Hypothalamus (tissue), 51 donors: ENCODE data around the gene NRSN2.
"Not testable (repeated sequence)": the region's sequence is repeated elsewhere in the genome, so short reads cannot be mapped to it uniquely, and the experiment has no call there.

Experiments used
- DNase-seq, 51 donors: peaks; one replicate each; lab custom pipeline; 2025; lab: John Stamatoyannopoulos, UW

Gene NRSN2

GRCh38 chr20:370977-371754 lies 24.3 kb downstream of the NRSN2 start:
- DNase-seq = no peak

DNA sequence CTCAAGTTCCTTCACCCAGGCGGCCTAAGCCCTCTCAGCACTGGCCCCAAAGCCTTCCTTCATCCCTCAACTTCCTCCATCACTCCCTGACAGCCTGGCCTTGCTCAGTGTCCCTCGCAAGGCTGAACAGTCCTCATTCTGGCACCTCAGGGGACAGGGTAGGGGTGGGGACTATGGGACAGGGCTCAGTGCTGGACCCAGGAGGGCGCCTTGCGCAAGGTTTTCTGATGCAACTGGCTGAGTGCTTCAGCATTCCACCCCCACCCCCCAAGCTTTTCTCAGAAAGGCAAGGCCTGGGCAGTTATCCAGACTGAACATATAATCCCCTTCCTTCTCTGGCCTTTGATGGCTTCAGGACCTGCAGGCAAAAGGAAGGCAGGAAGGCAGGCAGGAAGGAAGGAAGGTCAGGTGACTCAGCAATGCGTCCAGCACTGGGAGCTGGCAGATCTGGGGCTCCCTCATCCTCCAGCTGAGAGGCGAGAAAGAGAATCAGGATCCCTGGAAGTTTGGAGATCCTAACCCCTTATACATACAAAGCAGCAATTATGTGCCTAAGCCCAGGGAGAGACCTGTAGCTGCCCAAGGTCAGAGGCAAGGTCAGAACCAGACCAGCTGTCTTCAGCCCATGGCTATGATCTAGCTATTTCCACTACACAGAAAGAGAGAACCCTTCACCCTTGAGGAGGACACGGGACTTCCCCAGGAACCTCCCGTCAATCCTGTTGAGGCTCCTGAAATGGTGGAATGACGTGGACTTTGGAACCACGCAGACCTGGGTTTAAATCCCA lies 25.0 kb downstream of the NRSN2 start:
- DNase-seq = peak in 7 of 51 donors; percentile 5 to 62 (median 16)

DNA sequence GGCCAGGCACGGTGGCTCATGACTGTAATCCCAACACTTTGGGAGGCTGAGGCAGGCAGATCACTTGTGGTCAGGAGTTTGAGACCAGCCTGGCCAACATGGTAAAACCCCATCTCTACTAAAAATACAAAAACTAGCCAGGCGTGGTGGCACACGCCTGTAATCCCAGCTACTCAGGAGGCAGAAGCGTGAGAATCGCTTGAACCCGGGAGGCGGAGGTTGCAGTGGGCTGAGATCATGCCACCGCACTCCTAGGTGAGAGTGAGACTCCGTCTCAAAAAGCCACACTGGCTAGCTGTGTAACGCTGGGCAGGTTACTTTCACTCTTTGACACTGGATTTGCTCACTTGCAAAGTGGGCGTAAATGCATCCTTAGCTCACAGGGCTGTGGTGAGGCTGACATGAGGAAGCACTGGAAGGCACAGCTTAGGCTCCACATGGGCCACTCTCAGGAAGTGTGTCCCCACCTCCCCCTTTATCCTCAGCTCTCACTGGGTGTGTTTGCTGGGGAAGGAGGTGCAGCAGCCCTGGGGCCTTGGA lies 25.7 kb downstream of the NRSN2 start:
- DNase-seq = not testable (repeated sequence)

- DNase-seq = no peak
These were observed 26.4 kb downstream of the NRSN2 start for GRCh38 chr20:373171-373890.

DNA sequence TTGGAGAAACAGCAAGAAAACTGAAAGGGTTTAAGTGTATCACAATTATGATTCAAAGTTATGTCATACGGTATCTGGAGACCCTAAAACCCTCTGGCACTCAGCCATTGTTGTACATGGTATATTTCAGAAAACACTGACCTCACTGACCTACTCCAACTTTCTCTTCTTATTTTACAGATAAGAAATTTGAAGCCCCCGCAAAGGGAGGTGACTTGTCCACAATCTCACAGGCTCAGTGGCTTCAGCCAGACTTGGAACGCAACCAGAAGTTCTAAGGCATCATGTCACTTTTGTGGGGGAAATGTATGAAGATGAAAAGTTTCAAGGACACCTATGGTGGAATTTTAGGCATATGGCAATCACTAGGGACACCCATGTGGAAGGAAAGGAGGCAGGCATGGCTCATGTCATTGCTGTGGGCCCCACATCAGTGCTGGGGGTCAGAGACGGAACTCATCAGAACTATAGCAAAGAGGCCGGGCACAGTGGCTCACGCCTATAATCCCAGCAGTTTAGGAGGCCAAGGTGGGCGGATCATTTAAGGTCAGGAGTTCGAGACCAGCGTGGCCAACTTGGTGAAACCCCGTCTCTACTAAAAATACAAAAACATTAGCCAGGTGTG lies 28.5 kb downstream of the NRSN2 start:
- no peak for DNase-seq

GRCh38 chr20:376089-376488 lies 29.2 kb downstream of the NRSN2 start:
- no peak for DNase-seq

- no peak for DNase-seq
These were observed 29.8 kb downstream of the NRSN2 start for GRCh38 chr20:376750-377149.

DNA sequence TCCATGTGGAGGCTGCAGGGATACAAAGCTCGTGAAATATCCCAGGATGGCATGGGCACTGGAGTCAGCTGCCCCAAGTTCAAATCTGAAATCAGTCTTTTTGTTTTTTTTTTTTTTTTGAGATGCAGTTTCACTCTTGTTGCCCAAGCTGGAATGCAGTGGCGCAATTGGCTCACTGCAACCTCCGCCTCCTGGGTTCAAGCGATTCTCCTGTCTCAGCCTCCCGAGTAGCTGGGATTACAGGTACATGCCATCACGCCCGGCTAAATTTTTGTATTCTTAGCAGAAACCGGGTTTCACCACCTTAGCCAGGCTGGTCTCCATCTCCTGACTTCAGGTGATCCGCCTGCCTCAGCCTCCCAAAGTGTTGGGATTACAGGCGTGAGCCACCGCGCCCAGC lies 30.7 kb downstream of the NRSN2 start:
- not testable (repeated sequence) for DNase-seq

GRCh38 chr20:378961-379336 lies 32.0 kb downstream of the NRSN2 start:
- DNase-seq = no peak

GRCh38 chr20:380763-381580 lies 34.1 kb downstream of the NRSN2 start:
- peak in 11 of 51 donors; percentile 4 to 33 (median 16) for DNase-seq

DNA sequence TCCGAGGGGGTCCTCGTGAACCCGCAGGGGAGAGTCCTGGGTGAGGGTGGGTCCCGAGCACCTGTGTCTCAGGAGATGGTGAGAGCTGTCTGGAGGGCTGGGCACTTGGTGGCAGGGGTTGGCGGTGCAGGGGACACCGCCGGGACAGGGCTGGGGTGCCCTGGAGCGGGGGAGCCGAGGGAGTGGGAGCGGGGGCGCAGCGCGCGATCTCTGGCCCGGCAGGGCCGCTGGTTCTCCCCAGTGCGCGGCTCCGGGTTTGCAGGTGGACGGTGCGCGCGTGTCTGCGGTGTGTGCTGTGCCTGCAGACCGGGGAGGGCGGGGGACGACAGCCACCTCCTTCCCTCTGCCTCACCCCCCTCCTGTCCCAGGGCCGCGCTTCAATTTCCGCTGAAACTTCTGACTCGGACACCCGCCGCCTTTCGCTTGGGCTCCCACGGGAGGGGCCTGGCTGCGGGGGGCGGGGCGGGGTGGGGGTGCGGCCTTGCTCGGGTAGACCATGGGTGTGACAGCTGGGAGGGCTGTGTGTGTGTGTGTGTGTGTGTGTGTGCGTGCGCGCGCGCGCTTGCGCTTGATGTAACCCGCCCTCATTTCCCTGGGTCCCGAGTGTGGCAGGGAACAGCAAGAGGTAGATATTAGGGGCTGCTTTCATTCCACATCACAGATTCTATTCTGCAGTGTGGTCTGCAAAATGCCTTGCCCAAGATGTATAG lies 34.8 kb downstream of the NRSN2 start:
- peak in 26 of 51 donors; percentile 2 to 63 (median 16) for DNase-seq

DNA sequence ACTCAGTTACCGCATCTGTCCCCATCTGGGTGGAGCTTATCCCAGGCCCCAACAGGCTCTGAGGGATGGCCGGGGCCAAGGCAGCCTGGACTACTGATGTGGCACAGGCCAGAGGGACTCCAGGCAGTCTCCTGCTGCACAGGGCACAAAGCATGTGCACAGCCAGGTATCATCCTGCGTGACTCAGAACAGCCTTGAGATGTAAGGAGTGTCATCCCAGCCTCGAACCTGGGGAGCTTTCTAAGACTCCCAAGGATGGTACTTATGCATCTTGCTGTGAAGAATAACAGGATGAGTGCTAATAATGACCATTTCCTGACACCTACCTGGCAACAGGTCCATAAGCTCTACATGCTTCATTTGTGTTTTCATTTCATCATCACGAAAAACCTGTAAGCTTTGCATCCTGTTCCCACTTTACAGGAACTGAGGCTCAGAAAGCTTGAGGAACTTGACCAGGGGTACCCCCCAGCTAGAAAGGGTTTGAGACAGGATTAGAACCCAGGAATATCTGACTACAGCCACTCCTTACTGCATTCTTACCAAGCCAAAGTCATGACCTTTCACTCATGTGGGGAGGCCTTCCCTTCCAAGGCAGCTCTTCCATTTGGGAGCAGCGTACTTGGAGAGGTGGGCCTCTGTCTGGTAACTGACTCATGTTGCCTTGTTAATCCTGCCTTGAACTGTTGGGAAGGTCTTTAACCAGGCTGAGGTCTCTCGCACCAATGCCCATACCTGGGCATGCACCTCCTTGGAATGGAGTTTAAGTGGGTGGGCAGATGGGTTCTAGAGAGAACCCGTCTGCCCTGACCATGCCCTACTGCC lies 35.6 kb downstream of the NRSN2 start:
- DNase-seq = peak in 1 of 51 donors; percentile 29

DNA sequence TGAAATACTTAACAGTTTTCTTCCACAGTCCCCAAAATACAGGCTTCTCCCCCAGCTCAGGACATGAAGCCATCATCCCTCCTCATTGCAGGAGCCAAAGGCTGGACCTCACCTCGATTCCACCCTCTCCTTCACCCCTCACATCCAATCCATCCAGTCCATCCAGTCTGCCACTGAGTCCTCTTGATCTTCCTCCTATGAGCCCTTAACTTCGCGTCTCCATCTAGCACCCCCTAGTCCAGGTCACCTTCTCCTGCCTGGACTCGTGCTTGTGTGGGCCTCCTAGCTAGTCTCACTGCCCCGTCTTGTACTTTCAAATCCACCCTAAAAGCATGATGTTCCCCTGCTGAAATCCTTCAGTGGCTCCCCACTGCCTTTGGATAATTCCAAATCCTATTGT lies 37.0 kb downstream of the NRSN2 start:
- DNase-seq = no peak

GRCh38 chr20:384723-385122 lies 37.8 kb downstream of the NRSN2 start:
- DNase-seq = no peak

- no peak for DNase-seq
These were observed 38.5 kb downstream of the NRSN2 start for GRCh38 chr20:385448-385847.

- DNase-seq = not testable (repeated sequence)
These were observed 39.7 kb downstream of the NRSN2 start for GRCh38 chr20:386634-387033.

GRCh38 chr20:387520-387919 lies 40.6 kb downstream of the NRSN2 start:
- DNase-seq = no peak
